ENCODE results near the gene MAGI1.
"Not testable (repeated sequence)": the region's sequence is repeated elsewhere in the genome, so short reads cannot be mapped to it uniquely, and the experiment has no call there.

MAGI1 gene

GRCh38 chr3:65902304-65902793 lies 136.4 kb downstream of the MAGI1 start:
- DNase-seq (ENCODE audit: low spot score), result no peak

DNA sequence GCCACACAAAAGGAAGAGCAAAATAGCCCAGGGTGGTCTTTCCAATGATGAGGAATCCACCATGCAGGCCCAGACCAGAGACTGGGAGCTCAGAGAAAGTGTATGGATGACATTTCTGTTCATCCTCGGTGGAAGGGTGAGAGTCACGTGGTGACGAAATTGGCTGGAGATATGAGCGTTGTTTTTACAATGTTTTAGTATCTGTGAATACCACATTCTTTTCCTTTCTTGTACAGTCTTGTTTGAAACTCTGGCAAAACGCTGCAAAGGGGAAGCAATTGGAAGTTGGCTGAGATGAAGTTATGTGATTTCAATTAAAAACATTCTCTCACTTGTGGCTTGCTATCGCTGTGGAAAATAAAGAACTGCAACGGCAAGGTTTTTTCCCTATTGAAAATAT lies 137.5 kb downstream of the MAGI1 start:
- no peak for DNase-seq (ENCODE audit: low spot score)

- DNase-seq (ENCODE audit: low spot score), result no peak
These were observed 139.5 kb downstream of the MAGI1 start for GRCh38 chr3:65899226-65899625.

GRCh38 chr3:65897766-65898165 lies 141.0 kb downstream of the MAGI1 start:
- no peak for DNase-seq (ENCODE audit: low spot score)

DNA sequence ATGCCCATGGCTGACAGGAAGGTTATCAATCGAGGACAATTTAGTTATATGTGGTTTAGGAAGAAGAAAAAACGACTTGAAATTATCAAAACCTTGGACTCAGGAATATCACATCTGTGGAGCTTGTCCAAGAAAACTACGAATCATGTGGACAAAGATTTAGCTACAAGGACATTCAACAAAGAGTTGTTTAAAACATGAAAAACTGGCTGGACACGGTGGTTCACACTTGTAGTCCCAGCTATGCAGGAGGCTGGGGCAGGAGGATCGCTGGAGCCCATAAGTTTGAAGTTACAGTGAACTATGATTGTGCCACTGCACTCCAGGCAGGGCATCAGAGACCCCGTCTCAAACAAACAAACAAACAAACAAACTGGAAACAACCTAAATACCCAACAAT lies 142.4 kb downstream of the MAGI1 start:
- no peak for DNase-seq (ENCODE audit: low spot score)

DNA sequence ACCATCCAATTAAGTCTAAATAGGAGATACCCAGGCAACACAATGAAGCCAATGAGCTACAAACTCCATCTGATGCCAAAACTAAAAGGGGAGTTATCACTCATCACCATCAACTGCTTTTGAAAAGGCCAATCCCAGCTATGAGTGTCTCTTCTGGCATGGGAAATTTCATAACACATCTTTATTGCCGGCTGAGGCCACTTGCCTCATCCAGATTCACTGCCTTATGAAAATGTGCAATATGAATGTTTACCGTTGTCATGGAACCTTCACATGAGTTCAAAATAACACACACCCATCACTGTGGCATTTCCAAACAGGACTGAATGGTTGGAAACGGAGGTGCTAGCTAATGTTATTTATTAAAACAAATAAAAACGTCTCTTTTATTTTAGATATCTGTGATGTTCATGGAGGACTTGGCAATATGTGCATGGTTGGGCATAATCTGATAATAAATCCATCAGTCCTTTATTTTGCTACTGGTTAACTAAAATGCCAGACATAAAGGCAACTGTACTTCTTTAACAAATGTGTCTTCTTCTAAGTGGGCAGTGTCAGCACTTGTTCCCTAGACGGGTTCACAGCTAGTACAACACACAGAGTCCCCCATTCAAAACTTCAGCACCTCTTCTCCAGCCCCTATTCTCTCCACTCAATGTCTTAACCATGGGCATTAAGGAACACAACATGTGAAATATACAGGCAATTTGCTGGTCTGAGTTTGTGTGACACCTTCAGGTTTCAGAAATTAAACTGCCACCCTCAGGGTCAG lies 143.9 kb downstream of the MAGI1 start:
- DNase-seq (ENCODE audit: low spot score), result peak; percentile 35

DNA sequence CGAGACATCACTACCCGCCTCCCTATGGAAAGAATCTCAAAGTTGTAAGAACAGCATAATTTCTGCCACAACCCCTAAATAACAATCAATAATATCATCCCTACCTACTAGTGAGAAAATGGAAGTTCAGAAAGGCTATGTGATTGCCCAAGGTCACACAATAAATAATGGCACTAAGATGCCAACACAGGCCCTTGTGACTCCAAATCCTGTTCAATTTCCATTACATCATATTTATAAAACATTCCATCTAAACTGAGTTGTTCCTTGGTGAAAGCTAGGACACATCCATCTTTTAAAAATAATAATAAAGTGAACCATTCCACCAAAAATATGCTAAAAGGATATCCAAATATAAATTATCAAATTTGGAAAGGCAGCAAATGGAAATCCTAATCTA lies 144.6 kb downstream of the MAGI1 start:
- DNase-seq (ENCODE audit: low spot score), result no peak

DNA sequence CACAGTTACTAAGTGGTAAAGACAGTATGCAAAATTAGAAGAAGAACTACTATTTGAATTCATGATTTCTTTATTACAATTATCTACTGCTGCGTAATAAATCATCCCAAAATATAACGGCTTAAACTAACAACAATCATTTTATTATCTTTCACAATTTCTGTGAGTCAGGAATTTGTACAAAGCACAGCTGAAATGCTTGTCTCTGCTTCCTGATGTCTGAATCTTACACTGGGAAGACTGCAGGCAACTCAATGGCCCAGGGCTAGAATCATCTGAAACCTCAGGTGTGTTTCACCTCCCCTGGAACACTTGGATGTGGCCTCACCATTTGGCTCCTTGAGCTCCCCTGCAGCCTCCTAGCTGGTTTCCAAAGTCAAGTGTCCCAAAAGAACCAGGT lies 145.1 kb downstream of the MAGI1 start:
- no peak for DNase-seq (ENCODE audit: low spot score)

- not testable (repeated sequence) for DNase-seq (ENCODE audit: low spot score)
These were observed 147.2 kb downstream of the MAGI1 start for GRCh38 chr3:65891477-65891876.

DNA sequence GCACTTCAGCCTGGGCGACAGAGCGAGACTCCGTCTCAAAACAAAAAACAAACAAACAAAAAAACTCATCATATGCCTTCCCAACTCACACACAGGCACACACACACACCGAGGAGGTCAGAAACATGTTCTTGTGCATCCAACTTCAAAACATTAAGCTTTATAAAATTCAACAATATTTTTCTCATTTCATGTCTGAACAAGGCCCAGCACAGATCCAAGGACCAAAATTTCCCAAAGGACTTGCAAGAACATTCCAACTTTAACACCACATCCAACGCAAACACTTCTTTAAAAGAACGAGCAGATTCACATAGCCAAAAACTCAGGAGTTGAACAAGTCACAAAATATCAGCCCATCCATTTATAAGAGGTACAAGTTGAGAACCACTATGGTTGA lies 148.4 kb downstream of the MAGI1 start:
- no peak for DNase-seq (ENCODE audit: low spot score)

- DNase-seq (ENCODE audit: low spot score), result no peak
These were observed 149.0 kb downstream of the MAGI1 start for GRCh38 chr3:65889707-65890099.

DNA sequence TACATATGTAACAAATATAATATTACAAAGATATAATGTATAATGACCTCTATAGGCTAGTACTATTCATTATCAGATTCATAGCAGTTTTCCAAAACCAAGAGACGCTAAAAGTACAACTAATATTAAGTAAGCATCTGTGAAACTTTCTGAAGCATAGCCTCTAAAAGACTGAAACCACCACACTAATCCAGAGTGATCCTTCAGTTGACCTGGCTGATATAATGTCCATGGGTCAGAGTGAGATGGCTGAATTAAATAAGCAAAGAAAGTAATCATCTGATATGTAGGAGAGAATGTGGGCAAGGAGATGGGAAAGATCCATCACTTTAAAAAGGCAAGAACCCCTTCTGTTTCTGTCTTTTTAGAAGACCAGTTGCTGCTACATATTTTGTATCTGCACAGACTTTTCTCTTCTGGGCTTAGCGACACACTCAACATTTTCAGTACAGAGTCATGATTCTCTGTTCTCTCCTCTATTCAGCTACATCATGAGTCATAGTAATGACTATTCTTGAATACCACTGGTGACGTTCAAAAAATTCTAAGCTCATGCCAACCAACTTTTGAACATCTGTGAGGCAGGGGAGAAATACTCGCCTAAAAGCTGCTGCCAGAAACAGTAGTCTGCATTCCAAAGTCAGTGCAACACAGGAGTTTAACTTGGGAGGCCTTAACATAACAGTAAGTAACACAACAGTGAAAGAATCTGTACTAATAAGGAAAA lies 149.6 kb downstream of the MAGI1 start:
- peak; percentile 89 for DNase-seq (ENCODE audit: low spot score)

- DNase-seq (ENCODE audit: low spot score), result no peak
These were observed 150.5 kb downstream of the MAGI1 start for GRCh38 chr3:65888196-65888595.

GRCh38 chr3:65886391-65886790 lies 152.3 kb downstream of the MAGI1 start:
- DNase-seq (ENCODE audit: low spot score), result no peak

DNA sequence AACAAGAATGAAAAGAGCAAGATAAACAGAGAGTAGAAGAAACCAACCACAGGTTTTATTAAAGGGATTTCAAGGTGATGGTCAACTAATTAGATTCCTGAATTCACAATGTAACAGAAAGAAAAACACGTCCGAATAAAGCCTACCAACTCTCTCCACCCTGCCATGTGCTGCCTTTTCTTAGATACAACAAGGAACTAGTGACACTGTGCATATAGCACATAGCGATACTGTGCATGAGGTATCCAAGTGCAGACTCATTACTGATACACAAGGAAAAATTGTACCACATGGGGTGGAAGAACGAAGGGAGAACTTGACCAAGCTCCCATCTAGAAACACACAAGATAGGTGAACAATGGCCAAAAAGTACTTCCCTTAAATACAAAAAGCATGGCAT lies 154.6 kb downstream of the MAGI1 start:
- no peak for DNase-seq (ENCODE audit: low spot score)

GRCh38 chr3:65883613-65884012 lies 155.1 kb downstream of the MAGI1 start:
- DNase-seq (ENCODE audit: low spot score), result no peak

DNA sequence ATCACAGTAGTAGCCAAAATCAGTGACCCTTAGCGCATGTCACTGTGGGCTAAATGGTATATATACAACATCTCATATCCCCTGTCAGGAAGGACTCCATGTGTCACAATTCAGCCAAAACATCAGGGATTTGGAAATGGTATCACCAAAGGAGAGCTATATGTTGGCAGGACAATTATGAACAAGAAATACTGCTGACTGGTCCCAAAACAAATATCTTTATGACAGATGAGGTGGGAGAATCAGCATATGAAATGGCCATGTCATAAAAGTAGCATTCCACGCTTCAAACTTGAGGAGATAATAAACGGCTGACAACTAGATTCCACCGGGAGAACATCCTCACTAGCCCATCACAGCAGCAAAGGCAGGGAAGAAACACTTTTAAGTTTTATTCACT lies 158.4 kb downstream of the MAGI1 start:
- no peak for DNase-seq (ENCODE audit: low spot score)

DNA sequence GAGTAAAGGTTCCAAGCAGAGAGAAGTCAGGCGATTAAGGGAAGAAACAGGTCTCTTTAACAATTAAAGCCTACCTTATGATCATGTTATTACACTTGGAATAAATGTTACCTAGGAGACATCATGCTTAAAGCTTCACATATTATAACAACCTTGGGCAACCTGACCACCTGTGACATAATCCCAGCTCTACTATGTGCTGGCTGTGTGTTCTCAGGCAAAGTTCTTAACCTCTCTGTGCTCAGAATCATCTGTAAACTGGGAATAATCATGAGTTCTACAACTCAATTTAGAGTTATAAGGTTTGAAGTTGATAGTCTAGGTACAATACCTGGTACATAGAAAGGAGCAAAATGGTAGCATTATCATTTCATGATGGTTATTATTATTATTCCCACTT lies 159.3 kb downstream of the MAGI1 start:
- DNase-seq (ENCODE audit: low spot score), result no peak

DNA sequence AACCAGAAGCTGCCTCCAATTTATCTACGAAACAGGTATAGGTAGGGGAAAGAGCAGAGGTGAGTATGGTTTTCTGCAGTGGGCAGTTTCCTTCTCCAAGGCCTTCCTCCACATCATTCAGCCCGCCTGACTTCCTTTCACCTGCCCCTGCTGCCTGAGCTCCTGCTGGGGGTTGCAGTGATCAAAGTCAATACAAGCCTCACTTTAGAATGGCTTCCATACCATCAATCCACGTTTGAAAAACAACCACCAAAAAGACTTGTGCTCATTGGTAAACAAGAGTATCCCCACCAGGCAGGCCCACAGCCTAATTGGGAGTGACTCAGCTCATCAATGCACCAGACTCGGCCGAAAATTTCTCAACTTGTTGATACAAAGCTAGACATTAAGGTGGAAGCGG lies 159.9 kb downstream of the MAGI1 start:
- DNase-seq (ENCODE audit: low spot score), result no peak

GRCh38 chr3:65877160-65877559 lies 161.6 kb downstream of the MAGI1 start:
- no peak for DNase-seq (ENCODE audit: low spot score)

- no peak for DNase-seq (ENCODE audit: low spot score)
These were observed 162.7 kb downstream of the MAGI1 start for GRCh38 chr3:65876028-65876420.

GRCh38 chr3:65875393-65876027 lies 163.2 kb downstream of the MAGI1 start:
- DNase-seq (ENCODE audit: low spot score), result no peak

- DNase-seq (ENCODE audit: low spot score), result no peak
These were observed 164.8 kb downstream of the MAGI1 start for GRCh38 chr3:65873869-65874268.

All from hepatic stellate cell (primary cell).